HepG2 (cell line): Measurements from ENCODE around the gene CHIC2. TPM values are rescaled to one million over a fixed set of nuclear protein-coding genes. Genes with fewer than 3 reads are reported as not detected.

Experiments used
- ATAC-seq: fragments of 200-7000 bp; cut with Tn5 transposase; 3 replicates; pipeline ENCODE4 v1.9.1; 2020; ENCODE audit warnings: mild to moderate bottlenecking, moderate library complexity
- BruUV-seq: library from RNA; stranded (reverse); fragments of 400-500 nt; replicated peaks from 2 replicates; lab custom pipeline; 2021; lab: Mats Ljungman, UMichigan
- CTCF ChIA-PET: fragments of 300-600 bp; formaldehyde crosslinking; extraction: SDS; loops from one replicate; lab custom pipeline; 2021; ENCODE audit warnings: low total read pairs, inconsistent platforms, low intra/inter-chr PET ratio; lab: Yijun Ruan, JAX
- POLR2A ChIA-PET: fragments of 350-600 bp; sonication (Branson Sonifier 250); formaldehyde crosslinking; loops from one replicate; lab custom pipeline; 2020; ENCODE audit warnings: antibody characterized with exemption, inconsistent platforms; lab: Yijun Ruan, JAX
- DNase-seq: peaks from one replicate; pipeline ENCODE4 v3.0.0-alpha.2; 2015; ENCODE audit warnings: low spot score
- FAIRE-seq: peaks from 3 replicates; lab custom pipeline; 2011; peaks lifted over from hg19 to GRCh38; lab: Jason Lieb, UNC
- H2AFZ ChIP-seq: one replicate; pipeline ENCODE4 v1.6.1; 2011; ENCODE audit warnings: low read length, inconsistent platforms
- H3K27ac ChIP-seq: fragments of 300-600 bp; 3 replicates; pipeline ENCODE4 v1.8.0; 2011; ENCODE audit warnings: mixed run types, mild to moderate bottlenecking, mixed read lengths, low read length, inconsistent platforms; ENCODE audit not compliant: insufficient read depth; ENCODE audit errors: extremely low read length
- H3K27me3 ChIP-seq, 2 experiments: fragments of 200-600 bp in 1 of 2; 2 replicates in 1 of 2; 3 replicates in 1 of 2; pipeline versions ENCODE4 v1.6.0 to v1.8.0; 2011; ENCODE audit warnings: low read length in 2 of 2, mild to moderate bottlenecking in 2 of 2, moderate library complexity in 2 of 2, inconsistent platforms in 1 of 2; ENCODE audit not compliant: insufficient read depth in 2 of 2, control insufficient read depth in 1 of 2
- H3K36me3 ChIP-seq, 2 experiments: fragments of 200-600 bp in 1 of 2; replicated peaks in 1 of 2; 2 replicates in 1 of 2; 3 replicates in 1 of 2; pipeline versions ENCODE4 v1.5.1 to v1.8.0; 2011; ENCODE audit warnings: low read length in 2 of 2, inconsistent platforms in 1 of 2; ENCODE audit not compliant: insufficient read depth in 2 of 2, control insufficient read depth in 1 of 2
- H3K4me1 ChIP-seq: 2 replicates; pipeline ENCODE4 v1.5.1; 2012; ENCODE audit warnings: low read length, inconsistent platforms; ENCODE audit not compliant: insufficient read depth
- H3K4me2 ChIP-seq: 2 replicates; pipeline ENCODE4 v1.6.0; 2011; ENCODE audit warnings: low read depth, low read length, inconsistent platforms
- H3K4me3 ChIP-seq, 3 experiments: fragments of 200-600 bp in 1 of 3; sonication (generic), shearing (Covaris generic) in 1 of 3; replicated peaks in 1 of 3; 2 replicates each; pipeline ENCODE4 v1.5.1; 2011 to 2016; ENCODE audit warnings: low read length in 3 of 3, inconsistent platforms in 2 of 3, low read depth in 2 of 3, mild to moderate bottlenecking in 2 of 3, control low read depth in 1 of 3, mixed read lengths in 1 of 3; ENCODE audit not compliant: insufficient read depth in 1 of 3
- H3K79me2 ChIP-seq: one replicate; pipeline ENCODE4 v1.6.1; 2011; ENCODE audit warnings: low read length, inconsistent platforms; ENCODE audit not compliant: insufficient read depth
- H3K9ac ChIP-seq: 2 replicates; pipeline ENCODE4 v1.6.0; 2011; ENCODE audit warnings: mild to moderate bottlenecking, low read depth, low read length, inconsistent platforms; ENCODE audit not compliant: insufficient read depth
- H3K9me3 ChIP-seq: 2 replicates; pipeline ENCODE4 v1.5.1; 2012; ENCODE audit warnings: mild to moderate bottlenecking, low read length
- H4K20me1 ChIP-seq: 2 replicates; pipeline ENCODE4 v1.6.0; 2011; ENCODE audit warnings: inconsistent platforms, mild to moderate bottlenecking, low read length, moderate library complexity; ENCODE audit not compliant: insufficient read depth
- ATAD3A ChIP-seq: sonication (generic); formaldehyde crosslinking; IDR thresholded peaks from 2 replicates; pipeline ENCODE4 v1.4.0; 2020; ENCODE audit warnings: missing genetic modification reagents
- FOXA1 ChIP-seq, 2 experiments: fragments of 450-650 bp in 1 of 2; sonication (generic) in 1 of 2; formaldehyde crosslinking in 1 of 2; IDR thresholded peaks; 2 replicates each; pipeline versions ENCODE4 v1.4.0 to v1.6.1; 2016 to 2020; ENCODE audit warnings: missing genetic modification reagents in 1 of 2
- GATA4 ChIP-seq: sonication (generic); IDR thresholded peaks from 2 replicates; pipeline ENCODE4 v1.6.1; 2016; ENCODE audit warnings: antibody characterized with exemption, low read depth, borderline replicate concordance
- HNF1A ChIP-seq, 2 experiments: sonication (generic) in 1 of 2; formaldehyde crosslinking in 1 of 2; IDR thresholded peaks; 2 replicates each; pipeline versions ENCODE4 v1.4.0 to v1.6.1; 2016 to 2020; ENCODE audit warnings: borderline replicate concordance in 1 of 2, low read depth in 1 of 2, mild to moderate bottlenecking in 1 of 2, missing genetic modification reagents in 1 of 2
- HOXD1 ChIP-seq: sonication (generic); formaldehyde crosslinking; IDR thresholded peaks from 2 replicates; pipeline ENCODE4 v1.5.0; 2020; ENCODE audit warnings: missing genetic modification reagents
- POLR2AphosphoS5 ChIP-seq: IDR thresholded peaks from 2 replicates; pipeline ENCODE4 v1.6.1; 2012; ENCODE audit warnings: low read depth, low read length
- STAT5B ChIP-seq: sonication (generic); formaldehyde crosslinking; IDR thresholded peaks from 2 replicates; pipeline ENCODE4 v1.4.0; 2020; ENCODE audit warnings: missing genetic modification reagents
- TBP ChIP-seq: sonication (generic); formaldehyde crosslinking; IDR thresholded peaks from 2 replicates; pipeline ENCODE4 v1.5.0; 2020; ENCODE audit warnings: missing genetic modification reagents
- TCF7 ChIP-seq: sonication (generic); IDR thresholded peaks from 2 replicates; pipeline ENCODE4 v1.6.1; 2016; ENCODE audit warnings: antibody characterized with exemption, low read depth
- ZNF598 ChIP-seq: sonication (generic); formaldehyde crosslinking; IDR thresholded peaks from 2 replicates; pipeline ENCODE4 v1.5.1; 2020; ENCODE audit warnings: mild to moderate bottlenecking, missing genetic modification reagents, borderline replicate concordance
- ZNF644 ChIP-seq: IDR thresholded peaks from 2 replicates; pipeline ENCODE4 v1.6.1; 2016; ENCODE audit warnings: low read depth
- WGBS: methylation state at CpG from one replicate; pipeline ENCODE4 v1.1.6; 2017; ENCODE audit warnings: low lambda C conversion rate; 5-methylcytosine and 5-hydroxymethylcytosine counted together
- in situ Hi-C: cut with HindIII; loops from 2 replicates; pipeline ENCODE4 v1.10.0; 2017; ENCODE audit warnings: low pct_unique_long_range_greater_than_20kb; ENCODE audit not compliant: extremely low pct_ligation_motif_present
- intact Hi-C: fragments of 100-400 bp; cut with micrococcal nuclease; formaldehyde crosslinking; loops from one replicate; pipeline ENCODE4 v1.10.0; 2022; ENCODE audit not compliant: unreplicated experiment
- polyA plus RNA-seq, 8 experiments: library from polyadenylated mRNA; depleted of rRNA in 3 of 8; stranded (reverse) in 7 of 8; unstranded in 1 of 8; fragments of >200 nt; fragmentation: Illumina TruSeq in 4 of 8; extraction: Trizol in 4 of 8; gene quantifications; 2 replicates each; pipeline versions ENCODE4 v1.2.1 to v1.2.3, GENCODE V29; 2011 to 2016; ENCODE audit warnings: low read depth in 4 of 8, missing spikeins in 1 of 8, mixed read lengths in 1 of 8; ENCODE audit not compliant: insufficient read depth in 1 of 8
- total RNA-seq, 5 experiments: library from RNA; depleted of rRNA; stranded (reverse); fragments of >200 nt; fragmentation: Illumina TruSeq; extraction: Trizol; gene quantifications; 2 replicates each; pipeline ENCODE4 v1.2.3, GENCODE V29; 2016; ENCODE audit warnings: low read depth in 1 of 5
- TF ChIP-seq, protein P1 (sequence below): sonication (generic); formaldehyde crosslinking; IDR thresholded peaks from 2 replicates; pipeline ENCODE4 v1.4.0; 2020; ENCODE audit warnings: missing genetic modification reagents
- TF ChIP-seq, protein P2 (sequence below): sonication (generic); IDR thresholded peaks from 2 replicates; pipeline ENCODE4 v1.6.1; 2016; ENCODE audit warnings: low read depth, borderline replicate concordance
- TF ChIP-seq, protein P3 (sequence below): IDR thresholded peaks from 2 replicates; pipeline ENCODE4 v1.6.1; 2016; ENCODE audit warnings: missing genetic modification reagents, missing compliant biosample characterization

Gene CHIC2
- total and polyA plus RNA-seq, 2 of the 13 experiments (the other 11 are each of a cell fraction or from before 2014, with no cell fraction given): 10.0 to 17.2 TPM

DNA sequence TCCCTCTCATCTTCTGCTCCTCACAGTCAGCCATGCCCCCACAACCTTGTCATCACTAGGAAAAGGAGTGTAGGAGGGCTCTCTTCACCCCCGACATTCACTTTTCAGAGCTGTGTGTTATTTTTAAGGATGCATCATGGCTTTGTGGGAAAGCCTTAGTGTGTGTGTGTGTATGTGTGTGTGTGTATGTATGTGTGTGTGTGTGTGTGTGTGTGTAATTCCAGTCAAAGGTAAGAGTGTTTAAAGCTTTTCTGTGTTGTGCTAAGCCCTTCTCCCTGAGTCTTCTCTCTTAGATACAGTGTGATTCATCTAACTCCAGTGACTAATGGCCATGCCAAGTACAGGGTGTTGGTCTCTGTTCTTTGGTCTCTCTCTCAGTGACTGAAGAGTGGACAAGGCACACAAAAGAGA is 76.6 kb downstream of the CHIC2 start:
- Histone ChIP-seq H3K9ac (no peak overlapping the region), H3K4me2 (no peak overlapping the region), H3K4me1 (peaks cover 3% of the 10 kb centered on the region), H3K36me3 (no peaks in the 10 kb centered on the region), H3K79me2 (no peaks in the 10 kb centered on the region), H3K27me3 (no peaks in the 10 kb centered on the region), H2AFZ (no peak overlapping the region), H3K27ac (no peak overlapping the region), H3K9me3 (no peaks in the 10 kb centered on the region), H4K20me1 (no peaks in the 10 kb centered on the region), H3K4me3 (no peak overlapping the region)
- intact Hi-C loops: no loop called here
- in situ Hi-C loops: no loop called here
- CTCF ChIA-PET: no interaction called here
- DNase-seq (peak; percentile 16), ATAC-seq (peak; percentile 88), FAIRE-seq (no peak)
- no TSS peak for BruUV-seq
- WGBS: 95% methylated on average over 1 of the region's 1 CpG
- TF ChIP-seq HOXD1 (CRISPR knock-in tag) (no peak), ZNF598 (CRISPR knock-in tag) (no peak), TCF7 (0 out of 2 replicates have a peak, but pooled peaks have one; percentile 20), ZNF644 (CRISPR knock-in tag) (0 out of 2 replicates have a peak, but pooled peaks have one; percentile 14), TBP (no peak)
- POLR2A ChIA-PET: interaction anchor here (0.6 kb wide), 1 partner anchor 10 kb away, joined by 3 read pairs; no protein-coding TSS in a partner anchor

DNA sequence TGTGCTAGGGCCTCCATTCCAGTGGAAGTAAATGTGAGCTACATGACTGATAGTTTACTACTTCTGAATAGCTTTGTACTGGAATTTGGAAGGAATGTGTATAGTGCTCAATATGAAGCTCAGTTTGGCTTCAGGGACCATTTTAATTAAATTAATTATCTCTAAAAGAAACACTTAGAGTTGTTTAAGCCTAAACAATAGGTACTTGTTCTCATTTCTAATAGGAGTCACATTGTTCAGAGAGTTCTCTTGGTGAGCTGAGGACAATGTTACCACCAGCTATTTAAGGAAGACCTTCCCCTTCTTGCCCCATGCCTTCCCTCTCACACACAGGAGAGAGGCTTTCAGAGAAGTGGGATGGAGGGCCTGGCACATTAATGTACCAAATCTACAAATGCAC is 78.3 kb downstream of the CHIC2 start:
- Histone ChIP-seq H3K27me3 (no peaks in the 10 kb centered on the region), H3K9ac (no peak overlapping the region), H3K4me3 (no peak overlapping the region), H2AFZ (no peak overlapping the region), H4K20me1 (no peaks in the 10 kb centered on the region), H3K9me3 (no peaks in the 10 kb centered on the region), H3K79me2 (no peaks in the 10 kb centered on the region), H3K4me2 (no peak overlapping the region), H3K36me3 (no peaks in the 10 kb centered on the region), H3K27ac (no peak overlapping the region), H3K4me1 (no peaks in the 10 kb centered on the region)
- DNase-seq (no peak), FAIRE-seq (no peak), ATAC-seq (no peak)
- POLR2A ChIA-PET: no interaction called here
- no TSS peak for BruUV-seq
- in situ Hi-C loops: no loop called here
- intact Hi-C loops: no loop called here
- CTCF ChIA-PET: no interaction called here
- TF ChIP-seq STAT5B (CRISPR knock-in tag) (no peak), FOXA1 (IDR thresholded peaks at IDR 0.05) (no peak), FOXA1 (CRISPR knock-in tag; IDR thresholded peaks at IDR 0.05) (no peak), ZNF598 (CRISPR knock-in tag) (no peak), HNF1A (IDR thresholded peaks at IDR 0.05; ENCODE audit: low read depth) (no peak), HNF1A (CRISPR knock-in tag; IDR thresholded peaks at IDR 0.05; ENCODE audit: borderline replicate concordance) (no peak), GATA4 (no peak), POLR2AphosphoS5 (no peak), ATAD3A (no peak)
- TF ChIP-seq, protein P1, sequence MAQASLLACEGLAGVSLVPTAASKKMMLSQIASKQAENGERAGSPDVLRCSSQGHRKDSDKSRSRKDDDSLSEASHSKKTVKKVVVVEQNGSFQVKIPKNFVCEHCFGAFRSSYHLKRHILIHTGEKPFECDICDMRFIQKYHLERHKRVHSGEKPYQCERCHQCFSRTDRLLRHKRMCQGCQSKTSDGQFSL (CRISPR knock-in tag): no peak
- TF ChIP-seq, protein P2, sequence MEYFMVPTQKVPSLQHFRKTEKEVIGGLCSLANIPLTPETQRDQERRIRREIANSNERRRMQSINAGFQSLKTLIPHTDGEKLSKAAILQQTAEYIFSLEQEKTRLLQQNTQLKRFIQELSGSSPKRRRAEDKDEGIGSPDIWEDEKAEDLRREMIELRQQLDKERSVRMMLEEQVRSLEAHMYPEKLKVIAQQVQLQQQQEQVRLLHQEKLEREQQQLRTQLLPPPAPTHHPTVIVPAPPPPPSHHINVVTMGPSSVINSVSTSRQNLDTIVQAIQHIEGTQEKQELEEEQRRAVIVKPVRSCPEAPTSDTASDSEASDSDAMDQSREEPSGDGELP: no peak
- TF ChIP-seq, protein P3, sequence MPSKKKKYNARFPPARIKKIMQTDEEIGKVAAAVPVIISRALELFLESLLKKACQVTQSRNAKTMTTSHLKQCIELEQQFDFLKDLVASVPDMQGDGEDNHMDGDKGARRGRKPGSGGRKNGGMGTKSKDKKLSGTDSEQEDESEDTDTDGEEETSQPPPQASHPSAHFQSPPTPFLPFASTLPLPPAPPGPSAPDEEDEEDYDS (CRISPR knock-in tag): no peak
